H1 (cell line): ENCODE results near the gene PCNX4. TPM values are rescaled to one million over a fixed set of nuclear protein-coding genes. Genes with fewer than 3 reads are reported as not detected.

ENCODE experiments used
- CTCF ChIA-PET: fragments of 300-600 bp; sonication (Branson Sonifier 250); formaldehyde crosslinking; loops from one replicate; lab custom pipeline; 2021; ENCODE audit not compliant: partially characterized antibody; lab: Charles Lee
- POLR2A ChIA-PET: fragments of 300-600 bp; sonication (Branson Sonifier 250); formaldehyde crosslinking; loops from one replicate; lab custom pipeline; 2021; ENCODE audit warnings: inconsistent platforms; ENCODE audit not compliant: partially characterized antibody; lab: Charles Lee
- DNase-seq, 2 experiments: peaks; one replicate each; pipeline versions ENCODE4 v3.0.0 to v3.0.0-alpha.2; 2010 to 2022; ENCODE audit warnings: low spot score in 2 of 2, low read depth in 1 of 2, mixed read lengths in 1 of 2
- FAIRE-seq: peaks from 2 replicates; lab custom pipeline; 2011; peaks lifted over from hg19 to GRCh38; lab: Jason Lieb, UNC
- H2AFZ ChIP-seq: 2 replicates; pipeline ENCODE4 v1.8.1; 2012; ENCODE audit warnings: low read length, inconsistent platforms
- H2AK5ac ChIP-seq: 2 replicates; pipeline ENCODE4 v1.6.1; 2013; ENCODE audit warnings: low read depth, low read length
- H2BK120ac ChIP-seq: replicated peaks from 2 replicates; pipeline ENCODE3; 2013; ENCODE audit warnings: low read depth, low read length, inconsistent platforms
- H2BK12ac ChIP-seq: 2 replicates; pipeline ENCODE4 v1.6.1; 2013; ENCODE audit warnings: low read depth, low read length
- H2BK15ac ChIP-seq: 2 replicates; pipeline ENCODE4 v1.6.1; 2013; ENCODE audit warnings: low read length
- H2BK20ac ChIP-seq: 2 replicates; pipeline ENCODE4 v1.6.1; 2013; ENCODE audit warnings: low read length
- H2BK5ac ChIP-seq: 2 replicates; pipeline ENCODE4 v1.6.1; 2013; ENCODE audit warnings: low read depth, low read length
- H3K14ac ChIP-seq: 2 replicates; pipeline ENCODE4 v1.6.1; 2013; ENCODE audit warnings: inconsistent platforms; ENCODE audit not compliant: insufficient read length
- H3K18ac ChIP-seq: 2 replicates; pipeline ENCODE4 v1.6.1; 2013; ENCODE audit warnings: low read length; ENCODE audit errors: extremely low read depth
- H3K23ac ChIP-seq: 2 replicates; pipeline ENCODE4 v1.6.1; 2013; ENCODE audit warnings: inconsistent platforms; ENCODE audit not compliant: insufficient read length
- H3K23me2 ChIP-seq: 2 replicates; pipeline ENCODE4 v1.6.1; 2013; ENCODE audit warnings: low read depth, low read length
- H3K27ac ChIP-seq: 2 replicates; pipeline ENCODE4 v1.6.1; 2011; ENCODE audit warnings: low read depth, low read length, inconsistent platforms
- H3K27me3 ChIP-seq, 4 experiments: replicated peaks in 1 of 4; 1 replicate in 1 of 4; 2 replicates in 3 of 4; pipeline versions ENCODE4 v1.6.1 to v1.8.1; 2011 to 2013; ENCODE audit warnings: low read length in 3 of 4, mild to moderate bottlenecking in 3 of 4, inconsistent platforms in 2 of 4, mixed read lengths in 2 of 4, moderate library complexity in 1 of 4; ENCODE audit not compliant: control insufficient read depth in 3 of 4, insufficient read depth in 3 of 4; ENCODE audit errors: extremely low read depth in 1 of 4
- H3K36me3 ChIP-seq, 4 experiments: 2 replicates each; pipeline versions ENCODE4 v1.6.1 to v1.8.1; 2011 to 2013; ENCODE audit warnings: mild to moderate bottlenecking in 4 of 4, low read length in 3 of 4, moderate library complexity in 2 of 4, control low read depth in 1 of 4, inconsistent platforms in 1 of 4; ENCODE audit not compliant: insufficient read depth in 4 of 4, control insufficient read depth in 2 of 4
- H3K4ac ChIP-seq: replicated peaks from 2 replicates; pipeline ENCODE3; 2013; ENCODE audit warnings: low read length, low read depth, mixed read lengths, inconsistent platforms; ENCODE audit not compliant: insufficient read length
- H3K4me1 ChIP-seq, 4 experiments: replicated peaks in 1 of 4; 1 replicate in 1 of 4; 2 replicates in 3 of 4; pipeline versions ENCODE4 v1.6.1 to v1.8.1; 2011 to 2013; ENCODE audit warnings: low read length in 3 of 4, inconsistent platforms in 2 of 4, mixed read lengths in 1 of 4; ENCODE audit not compliant: insufficient read depth in 4 of 4, control insufficient read depth in 3 of 4
- H3K4me2 ChIP-seq, 2 experiments: 2 replicates each; pipeline versions ENCODE4 v1.6.1 to v1.8.1; 2011 to 2013; ENCODE audit warnings: low read depth in 2 of 2, low read length in 2 of 2, control low read depth in 1 of 2, inconsistent platforms in 1 of 2, mild to moderate bottlenecking in 1 of 2; ENCODE audit not compliant: insufficient read depth in 1 of 2
- H3K4me3 ChIP-seq, 4 experiments: fragments of 200-600, 300-600 bp in 1 of 4; sonication (generic), shearing (Covaris generic), sonication (Bioruptor Twin) in 1 of 4; 2 replicates each; pipeline versions ENCODE4 v1.5.1 to v1.8.1; 2011 to 2016; ENCODE audit warnings: low read length in 4 of 4, low read depth in 3 of 4, control low read depth in 2 of 4, inconsistent platforms in 2 of 4, mild to moderate bottlenecking in 2 of 4, mixed read lengths in 1 of 4, moderate library complexity in 1 of 4; ENCODE audit not compliant: insufficient read depth in 2 of 4; ENCODE audit errors: extremely low read depth in 1 of 4
- H3K56ac ChIP-seq: replicated peaks from 2 replicates; pipeline ENCODE3; 2013; ENCODE audit warnings: low read depth, mild to moderate bottlenecking, mixed read lengths, low read length, inconsistent platforms; ENCODE audit not compliant: insufficient read length
- H3K79me1 ChIP-seq: 2 replicates; pipeline ENCODE4 v1.6.1; 2013; ENCODE audit warnings: low read depth, low read length, control low read depth
- H3K79me2 ChIP-seq, 2 experiments: 2 replicates each; pipeline versions ENCODE4 v1.6.1 to v1.8.1; 2012 to 2013; ENCODE audit warnings: low read length in 2 of 2, mild to moderate bottlenecking in 2 of 2, inconsistent platforms in 1 of 2; ENCODE audit not compliant: insufficient read depth in 2 of 2, control insufficient read depth in 1 of 2
- H3K9ac ChIP-seq, 4 experiments: replicated peaks in 1 of 4; 1 replicate in 1 of 4; 2 replicates in 3 of 4; pipeline versions ENCODE4 v1.6.1 to v1.8.1; 2011 to 2013; ENCODE audit warnings: low read depth in 3 of 4, low read length in 3 of 4, control low read depth in 2 of 4, mild to moderate bottlenecking in 2 of 4, moderate library complexity in 2 of 4, inconsistent platforms in 1 of 4; ENCODE audit errors: extremely low read depth in 1 of 4
- H3K9me3 ChIP-seq, 2 experiments: 2 replicates each; pipeline versions ENCODE4 v1.6.1 to v1.8.1; 2012 to 2013; ENCODE audit warnings: mild to moderate bottlenecking in 2 of 2, moderate library complexity in 2 of 2, control low read depth in 1 of 2, inconsistent platforms in 1 of 2, low read depth in 1 of 2, low read length in 1 of 2, mixed read lengths in 1 of 2; ENCODE audit not compliant: insufficient read depth in 2 of 2
- H4K20me1 ChIP-seq, 2 experiments: replicated peaks in 1 of 2; 2 replicates each; pipeline versions ENCODE3 to v1.8.1; 2011 to 2013; ENCODE audit warnings: inconsistent platforms in 2 of 2, low read length in 2 of 2, mild to moderate bottlenecking in 1 of 2; ENCODE audit not compliant: insufficient read depth in 2 of 2, control insufficient read depth in 1 of 2
- H4K5ac ChIP-seq: 2 replicates; pipeline ENCODE4 v1.6.1; 2013; ENCODE audit warnings: low read length, low read depth, mixed read lengths, inconsistent platforms; ENCODE audit not compliant: insufficient read length
- H4K8ac ChIP-seq: 2 replicates; pipeline ENCODE4 v1.8.0; 2013; ENCODE audit warnings: mild to moderate bottlenecking, moderate library complexity, low read length, inconsistent platforms; ENCODE audit not compliant: insufficient read depth; ENCODE audit errors: extremely low read depth
- H4K91ac ChIP-seq: replicated peaks from 2 replicates; pipeline ENCODE3; 2013; ENCODE audit warnings: low read length, mixed read lengths, inconsistent platforms; ENCODE audit not compliant: insufficient read length
- CBX5 ChIP-seq: fragments of 300-800, 300-1000 bp; sonication (generic); IDR thresholded peaks from 2 replicates; pipeline ENCODE4 v1.7.1; 2016; ENCODE audit warnings: antibody characterized with exemption, low read length, low read depth
- POLR2A ChIP-seq, 2 experiments: IDR thresholded peaks; 1 replicate in 1 of 2; 2 replicates in 1 of 2; pipeline ENCODE4 v1.6.1; 2011; ENCODE audit warnings: low read depth in 2 of 2, low read length in 2 of 2, mild to moderate bottlenecking in 2 of 2; ENCODE audit errors: control extremely low read depth in 1 of 2
- WGBS, 2 experiments: shearing (Covaris generic) in 1 of 2; methylation state at CpG; one replicate each; pipeline versions ENCODE4 v1.1.6 to v1.1.7; 2013 to 2015; ENCODE audit warnings: low lambda C conversion rate in 2 of 2, mixed read lengths in 2 of 2, inconsistent platforms in 1 of 2, low coverage in 1 of 2, missing lambda C conversion rate in 1 of 2; ENCODE audit not compliant: insufficient replicate concordance in 2 of 2, insufficient coverage in 1 of 2, insufficient read length in 1 of 2; ENCODE audit errors: extremely low coverage in 1 of 2, missing lambda C conversion rate in 1 of 2; 5-methylcytosine and 5-hydroxymethylcytosine counted together
- polyA plus RNA-seq, 7 experiments: library from polyadenylated mRNA; depleted of rRNA in 3 of 7; stranded (reverse) in 5 of 7; unstranded in 2 of 7; fragments of >200 nt in 5 of 7; fragments of 200-250 nt in 2 of 7; gene quantifications; 1 replicate in 5 of 7; 2 replicates in 1 of 7; 4 replicates in 1 of 7; pipeline versions ENCODE4 v1.2.1 to v1.2.3, GENCODE V29; 2011 to 2013; ENCODE audit warnings: missing spikeins in 2 of 7, mixed read lengths in 2 of 7
- total RNA-seq: library from RNA; stranded (reverse); fragmentation: NEBNext Ultra II Directional; extraction: Animal tissue kit (Norgen Biotek cat#: 25700); gene quantifications from 2 replicates; pipeline ENCODE4 v1.2.1, GENCODE V29; 2021

PCNX4 gene
- total and polyA plus RNA-seq, 2 of the 8 experiments (the other 6 are each of a cell fraction or from before 2014, with no cell fraction given) = 28.4 to 35.5 TPM

- POLR2A ChIA-PET = interaction anchor here (0.6 kb wide), 2 partner anchors 86 to 322 kb away, joined by 3 to 4 read pairs; no protein-coding TSS in a partner anchor
- FAIRE-seq = no peak
Measured at GRCh38 chr14:60164404-60164711, 72.6 kb downstream of the PCNX4 start.

More at GRCh38 chr14:60164404-60164711, 72.6 kb downstream of the PCNX4 start:
- peaks cover 3% of the 10 kb centered on the region; the same call in 1 of the 2 replicates for H3K23me2 ChIP-seq
- H3K56ac ChIP-seq = no peak overlapping the region
- peak overlapping the region; percentile 93 to 97 for H3K4me2 ChIP-seq
- no peak overlapping the region for H2BK5ac ChIP-seq
- H3K4ac ChIP-seq = no peak overlapping the region
- no peak overlapping the region for H3K27ac ChIP-seq
- no peak overlapping the region for H4K5ac ChIP-seq
- no peaks in the 10 kb centered on the region for H3K79me2 ChIP-seq
- H3K14ac ChIP-seq = no peak overlapping the region
- no peaks in the 10 kb centered on the region; a peak in 2 of 7 replicates for H3K27me3 ChIP-seq
- CTCF ChIA-PET = interaction anchor here (0.7 to 3.0 kb wide), 4 partner anchors 11 to 111 kb away, joined by 3 to 13 read pairs (median 4); no protein-coding TSS in a partner anchor
- H3K9ac ChIP-seq = peak overlapping the region in 2 of 4 experiments; percentile 34 to 64; a peak in 2 of 7 replicates
- 62% methylated on average over 5 of the region's 5 CpGs; no CpG with 5 or more reads in 1 of the 2 experiments for WGBS, 2 experiments
- DNase-seq = no peak
- no peak overlapping the region for H2BK15ac ChIP-seq
- H3K36me3 ChIP-seq = no peaks in the 10 kb centered on the region
- no peaks in the 10 kb centered on the region for H3K79me1 ChIP-seq
- no peak overlapping the region for H2BK120ac ChIP-seq
- no peaks in the 10 kb centered on the region for H3K9me3 ChIP-seq
- H2BK20ac ChIP-seq = no peak overlapping the region
- peak overlapping the region; percentile 73 to 91 (median 77) for H3K4me3 ChIP-seq
- H2AK5ac ChIP-seq = no peak overlapping the region
- no peak for TF ChIP-seq CBX5
- peak in 1 of 2 experiments; percentile 8; a peak in 1 of 3 replicates for TF ChIP-seq POLR2A (IDR thresholded peaks at IDR 0.05; ENCODE audit: control extremely low read depth in 1 of 2, low read depth in 2 of 2, low read length in 2 of 2)
- no peak overlapping the region for H3K18ac ChIP-seq
- no peak overlapping the region for H2BK12ac ChIP-seq
- no peak overlapping the region for H4K8ac ChIP-seq
- peak overlapping the region; percentile 81 for H2AFZ ChIP-seq
- peaks cover 4 to 13% (median 5%) of the 10 kb centered on the region in 4 experiments; a peak in 3 of 7 replicates for H3K4me1 ChIP-seq
- H4K91ac ChIP-seq = no peak overlapping the region
- H4K20me1 ChIP-seq = no peaks in the 10 kb centered on the region
- no peak overlapping the region for H3K23ac ChIP-seq
